Medulla oblongata (tissue), 1 donor: ENCODE data around the gene SOS2.

Source experiments
- DNase-seq: peaks from one replicate; pipeline ENCODE4 v3.0.0-alpha.2; 2015; ENCODE audit errors: extremely low spot score

The SOS2 gene

GRCh38 chr14:50231475-50232275 is at the start of gene SOS2:
SOS2 (minus strand) TSS chr14:50231578; CDS start chr14:50231283, 295 bp downstream.
- DNase-seq: peak; percentile 92

GRCh38 chr14:50272498-50272897 is 41.1 kb upstream of the SOS2 start:
- no peak for DNase-seq

GRCh38 chr14:50270932-50271331 is 39.6 kb upstream of the SOS2 start:
- no peak for DNase-seq

- no peak for DNase-seq
These were observed 33.7 kb upstream of the SOS2 start for GRCh38 chr14:50265029-50265428.

GRCh38 chr14:50263321-50263720 is 31.9 kb upstream of the SOS2 start:
- no peak for DNase-seq

- DNase-seq: no peak
These were observed 31.5 kb upstream of the SOS2 start for GRCh38 chr14:50262865-50263264.

GRCh38 chr14:50260511-50260910 is 29.1 kb upstream of the SOS2 start:
- DNase-seq: peak; percentile 43

- DNase-seq: no peak
These were observed 28.7 kb upstream of the SOS2 start for GRCh38 chr14:50260072-50260471.

GRCh38 chr14:50257732-50258131 is 26.4 kb upstream of the SOS2 start:
- no peak for DNase-seq

- DNase-seq: no peak
These were observed 22.9 kb upstream of the SOS2 start for GRCh38 chr14:50254248-50254647.

GRCh38 chr14:50249136-50249775 is 17.9 kb upstream of the SOS2 start:
- DNase-seq: no peak

GRCh38 chr14:50247245-50247644 is 15.9 kb upstream of the SOS2 start:
- no peak for DNase-seq

- DNase-seq: no peak
These were observed 11.4 kb upstream of the SOS2 start for GRCh38 chr14:50242566-50243310.

GRCh38 chr14:50242096-50242495 is 10.7 kb upstream of the SOS2 start:
- no peak for DNase-seq

GRCh38 chr14:50237427-50237826 is 6.0 kb upstream of the SOS2 start:
- no peak for DNase-seq

- no peak for DNase-seq
These were observed 2.5 kb upstream of the SOS2 start for GRCh38 chr14:50233951-50234250.

GRCh38 chr14:50233166-50233950 is 2.0 kb upstream of the SOS2 start:
- no peak for DNase-seq

- no peak for DNase-seq
These were observed 881 bp upstream of the SOS2 start for GRCh38 chr14:50232276-50232642.

- DNase-seq: peak; percentile 49
These were observed 490 bp downstream of the SOS2 start for GRCh38 chr14:50230701-50231474.

GRCh38 chr14:50230401-50230700 is 1.0 kb downstream of the SOS2 start:
- DNase-seq: peak; percentile 51

- peak; percentile 7 for DNase-seq
These were observed 1.7 kb downstream of the SOS2 start for GRCh38 chr14:50229681-50230080.

GRCh38 chr14:50228313-50228712 is 3.1 kb downstream of the SOS2 start:
- DNase-seq: no peak
